Neural cell (in vitro differentiated cells): ENCODE data around the gene RBKS. TPM values are rescaled to one million over a fixed set of nuclear protein-coding genes. Genes with fewer than 3 reads are reported as not detected.
"Not testable (repeated sequence)": the region's sequence is repeated elsewhere in the genome, so short reads cannot be mapped to it uniquely, and the experiment has no call there.

Source experiments
- H2AFZ ChIP-seq: fragments of 200-600, 300-800 bp; sonication (generic), shearing (Covaris generic); 2 replicates; pipeline ENCODE4 v1.6.0; 2014; ENCODE audit warnings: low read depth, mild to moderate bottlenecking, antibody characterized with exemption, low read length, moderate library complexity
- H3F3A ChIP-seq: fragments of 200-600 bp; shearing (Covaris generic); 2 replicates; pipeline ENCODE4 v1.6.1; 2016; ENCODE audit warnings: mild to moderate bottlenecking, moderate library complexity, mixed read lengths, antibody characterized with exemption, low read length; ENCODE audit not compliant: insufficient read depth, poor library complexity, severe bottlenecking
- H3K27ac ChIP-seq: fragments of 200-600, 300-800 bp; sonication (generic), shearing (Covaris generic); 2 replicates; pipeline ENCODE4 v1.5.1; 2014; ENCODE audit warnings: mild to moderate bottlenecking, low read length, moderate library complexity
- H3K27me3 ChIP-seq: fragments of 300-800, 200-600 bp; sonication (generic), shearing (Covaris generic); 2 replicates; pipeline ENCODE4 v1.6.0; 2014; ENCODE audit warnings: mild to moderate bottlenecking, low read depth, low read length, moderate library complexity; ENCODE audit not compliant: insufficient read depth
- H3K36me3 ChIP-seq: fragments of 300-800, 200-600 bp; sonication (generic), shearing (Covaris generic); 2 replicates; pipeline ENCODE4 v1.5.1; 2014; ENCODE audit warnings: mild to moderate bottlenecking, antibody characterized with exemption, low read length, moderate library complexity; ENCODE audit not compliant: insufficient read depth
- H3K4me2 ChIP-seq: fragments of 300-800, 200-600 bp; sonication (generic), shearing (Covaris generic); 2 replicates; pipeline ENCODE4 v1.6.0; 2014; ENCODE audit warnings: mild to moderate bottlenecking, low read length
- H3K4me3 ChIP-seq: fragments of 300-800, 200-600 bp; sonication (generic), shearing (Covaris generic); 2 replicates; pipeline ENCODE4 v1.5.1; 2014; ENCODE audit warnings: mild to moderate bottlenecking, low read length, moderate library complexity
- H3K79me2 ChIP-seq: fragments of 200-600 bp; shearing (Covaris generic); replicated peaks from 2 replicates; pipeline ENCODE4 v1.6.0; 2014; ENCODE audit warnings: mild to moderate bottlenecking, low read length, moderate library complexity; ENCODE audit not compliant: insufficient read depth
- H3K9ac ChIP-seq: fragments of 300-800, 200-600 bp; sonication (generic), shearing (Covaris generic); 2 replicates; pipeline ENCODE4 v1.6.1; 2016; ENCODE audit warnings: mild to moderate bottlenecking, low read length, mixed read lengths
- H3K9me2 ChIP-seq: fragments of 200-600 bp; shearing (Covaris generic); 2 replicates; pipeline ENCODE4 v1.6.1; 2016; ENCODE audit warnings: mild to moderate bottlenecking, low read length, mixed read lengths; ENCODE audit not compliant: insufficient read depth
- H3K9me3 ChIP-seq: fragments of 200-600, 300-800 bp; sonication (generic), shearing (Covaris generic); 2 replicates; pipeline ENCODE4 v1.6.1; 2016; ENCODE audit warnings: mild to moderate bottlenecking, mixed run types, low read length, moderate library complexity, mixed read lengths
- H4K20me1 ChIP-seq: fragments of 200-600 bp; shearing (Covaris generic); 2 replicates; pipeline ENCODE4 v1.6.1; 2016; ENCODE audit warnings: mild to moderate bottlenecking, mixed run types; ENCODE audit not compliant: insufficient read depth
- CTCF ChIP-seq: fragments of 450-650 bp; IDR thresholded peaks from 2 replicates; pipeline ENCODE4 v1.5.1; 2014; ENCODE audit warnings: antibody characterized with exemption, mild to moderate bottlenecking, moderate library complexity; ENCODE audit not compliant: poor library complexity, severe bottlenecking
- EP300 ChIP-seq: fragments of 450-650 bp; conservative IDR thresholded peaks from 2 replicates; pipeline ENCODE4 v1.6.1; 2014; ENCODE audit warnings: antibody characterized with exemption, mild to moderate bottlenecking, moderate library complexity; ENCODE audit not compliant: poor library complexity, severe bottlenecking
- EZH2 ChIP-seq: fragments of 200-600, 300-800 bp; shearing (Covaris generic), sonication (generic); IDR thresholded peaks from 2 replicates; pipeline ENCODE4 v1.6.1; 2014; ENCODE audit warnings: antibody characterized with exemption, low read length, borderline replicate concordance, mild to moderate bottlenecking; ENCODE audit not compliant: insufficient read depth, poor library complexity, severe bottlenecking
- MXI1 ChIP-seq: fragments of 450-650 bp; conservative IDR thresholded peaks from 2 replicates; pipeline ENCODE4 v1.6.1; 2014; ENCODE audit warnings: antibody characterized with exemption, mild to moderate bottlenecking; ENCODE audit not compliant: poor library complexity, severe bottlenecking
- POLR2AphosphoS5 ChIP-seq: IDR thresholded peaks from 2 replicates; pipeline ENCODE4 v1.6.1; 2012
- RAD21 ChIP-seq: fragments of 450-650 bp; conservative IDR thresholded peaks from 2 replicates; pipeline ENCODE4 v1.6.1; 2014; ENCODE audit warnings: antibody characterized with exemption, mild to moderate bottlenecking, moderate library complexity
- REST ChIP-seq: IDR thresholded peaks from 2 replicates; pipeline ENCODE4 v1.6.1; 2012; ENCODE audit warnings: borderline replicate concordance
- SMC3 ChIP-seq: fragments of 450-650 bp; conservative IDR thresholded peaks from 2 replicates; pipeline ENCODE4 v1.6.1; 2014; ENCODE audit warnings: antibody characterized with exemption, mild to moderate bottlenecking, moderate library complexity; ENCODE audit not compliant: poor library complexity
- TAF1 ChIP-seq: IDR thresholded peaks from 2 replicates; pipeline ENCODE4 v1.6.1; 2012; ENCODE audit warnings: low read depth
- polyA plus RNA-seq: library from polyadenylated mRNA; depleted of rRNA; stranded (reverse); fragments of >200 nt; gene quantifications from 2 replicates; pipeline ENCODE4 v1.2.3, GENCODE V29; 2014

RBKS gene
- polyA plus RNA-seq, 1 donor from 2014 or later: 5.4 TPM

- not testable (repeated sequence) for H3F3A ChIP-seq, H3K4me3 ChIP-seq, H3K9me2 ChIP-seq, H3K27me3 ChIP-seq, H3K4me2 ChIP-seq, H3K9me3 ChIP-seq, H2AFZ ChIP-seq, H4K20me1 ChIP-seq, H3K36me3 ChIP-seq, H3K9ac ChIP-seq, H3K79me2 ChIP-seq, H3K27ac ChIP-seq
Measured at GRCh38 chr2:27881815-27882583, 8.2 kb downstream of the RBKS start.

DNA sequence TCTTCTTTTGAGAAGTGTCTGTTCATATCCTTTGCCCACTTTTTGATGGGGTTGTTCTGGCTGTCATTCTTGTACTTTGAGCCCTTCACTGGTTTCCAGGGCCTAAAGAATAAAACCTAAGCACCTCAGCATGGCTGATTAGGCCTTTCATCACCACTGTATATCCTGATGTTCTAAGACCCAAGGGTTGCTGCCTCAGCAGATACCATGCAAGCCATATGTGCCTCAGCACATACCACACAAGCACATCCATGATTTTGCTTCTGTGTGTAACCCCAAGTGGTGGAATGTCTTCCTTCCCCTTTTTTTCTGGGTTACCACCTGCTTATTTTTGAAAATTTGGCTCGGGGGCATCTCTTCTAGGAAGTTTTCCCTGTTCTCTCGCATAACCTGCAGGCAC is 11.4 kb downstream of the RBKS start:
- TF ChIP-seq EP300: no peak
- no peak for TF ChIP-seq CTCF
- no peak for TF ChIP-seq RAD21
- no peak for TF ChIP-seq EZH2
- TF ChIP-seq SMC3: no peak
- no peak for TF ChIP-seq POLR2AphosphoS5
- no peak for TF ChIP-seq MXI1
- no peak for TF ChIP-seq REST
- no peak for TF ChIP-seq TAF1
- no peak overlapping the region for H3K27ac ChIP-seq
- no peaks in the 10 kb centered on the region for H3K36me3 ChIP-seq
- no peak overlapping the region for H3K4me3 ChIP-seq
- H2AFZ ChIP-seq: no peak overlapping the region
- no peak overlapping the region for H3K4me2 ChIP-seq
- H3K9me2 ChIP-seq: no peaks in the 10 kb centered on the region
- H3K9me3 ChIP-seq: no peaks in the 10 kb centered on the region
- no peaks in the 10 kb centered on the region for H4K20me1 ChIP-seq
- no peaks in the 10 kb centered on the region for H3K27me3 ChIP-seq
- H3K79me2 ChIP-seq: no peaks in the 10 kb centered on the region
- no peaks in the 10 kb centered on the region for H3F3A ChIP-seq
- no peak overlapping the region for H3K9ac ChIP-seq
